NCI-H187 treated with DMSO at 0.1 percent for 48 hours (cell line): Measurements from ENCODE around the gene ARMC5.
"Not testable (repeated sequence)": the region's sequence is repeated elsewhere in the genome, so short reads cannot be mapped to it uniquely, and the experiment has no call there.

Experiments
- DNase-seq: peaks from one replicate; lab custom pipeline; 2025; lab: John Stamatoyannopoulos, UW

Gene ARMC5, protein sequence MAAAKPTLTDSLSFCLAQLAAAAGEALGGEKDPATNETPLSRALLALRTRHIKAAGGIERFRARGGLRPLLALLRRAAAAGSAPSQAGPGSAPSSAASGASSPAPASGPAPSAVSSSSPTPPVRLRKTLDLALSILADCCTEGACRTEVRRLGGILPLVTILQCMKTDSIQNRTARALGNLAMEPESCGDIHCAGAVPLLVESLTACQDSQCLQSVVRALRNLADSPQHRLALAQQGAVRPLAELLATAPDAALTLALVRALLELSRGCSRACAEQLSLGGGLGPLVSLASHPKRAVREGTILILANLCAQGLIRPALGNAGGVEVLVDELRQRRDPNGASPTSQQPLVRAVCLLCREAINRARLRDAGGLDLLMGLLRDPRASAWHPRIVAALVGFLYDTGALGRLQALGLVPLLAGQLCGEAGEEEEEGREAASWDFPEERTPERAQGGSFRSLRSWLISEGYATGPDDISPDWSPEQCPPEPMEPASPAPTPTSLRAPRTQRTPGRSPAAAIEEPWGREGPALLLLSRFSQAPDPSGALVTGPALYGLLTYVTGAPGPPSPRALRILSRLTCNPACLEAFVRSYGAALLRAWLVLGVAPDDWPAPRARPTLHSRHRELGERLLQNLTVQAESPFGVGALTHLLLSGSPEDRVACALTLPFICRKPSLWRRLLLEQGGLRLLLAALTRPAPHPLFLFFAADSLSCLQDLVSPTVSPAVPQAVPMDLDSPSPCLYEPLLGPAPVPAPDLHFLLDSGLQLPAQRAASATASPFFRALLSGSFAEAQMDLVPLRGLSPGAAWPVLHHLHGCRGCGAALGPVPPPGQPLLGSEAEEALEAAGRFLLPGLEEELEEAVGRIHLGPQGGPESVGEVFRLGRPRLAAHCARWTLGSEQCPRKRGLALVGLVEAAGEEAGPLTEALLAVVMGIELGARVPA

DNA sequence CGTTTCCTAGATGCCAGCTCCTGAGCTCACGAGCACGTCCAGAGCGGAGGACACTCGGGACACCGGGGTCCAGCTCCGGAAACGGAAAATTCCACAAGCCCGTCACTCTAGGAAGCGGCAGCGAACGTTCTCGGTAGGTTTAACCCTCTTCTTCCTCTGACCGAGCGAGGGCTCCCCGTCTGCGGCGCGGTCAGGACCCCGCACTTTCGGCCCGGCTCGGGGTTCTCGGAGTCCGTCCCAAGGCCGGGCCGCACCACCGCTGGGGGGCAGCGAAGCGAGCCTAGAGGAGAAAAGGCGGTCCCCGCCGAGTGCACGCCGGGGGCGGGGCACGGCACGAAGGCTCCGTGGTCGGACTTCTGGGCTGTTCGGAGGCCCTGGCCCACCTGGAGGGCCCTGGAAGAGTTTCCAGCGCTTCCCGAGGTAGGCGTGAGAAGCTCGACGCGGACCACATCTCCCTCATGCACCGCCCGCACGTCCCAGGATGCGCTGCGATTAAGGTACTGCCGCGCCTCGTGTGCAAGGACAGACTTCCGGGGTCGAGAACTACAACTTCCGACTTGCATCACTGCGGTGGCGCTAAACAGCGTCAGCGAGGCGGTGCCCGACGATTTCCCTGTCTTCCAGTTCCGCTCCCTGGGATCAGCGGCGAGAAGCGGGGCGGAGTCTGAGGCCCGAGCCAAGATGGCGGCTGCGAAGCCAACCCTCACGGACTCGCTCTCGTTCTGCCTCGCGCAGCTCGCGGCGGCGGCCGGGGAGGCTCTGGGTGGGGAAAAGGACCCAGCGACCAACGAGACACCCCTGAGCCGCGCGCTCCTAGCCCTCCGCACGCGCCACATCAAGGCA lies at the start of gene ARMC5:
Gene ARMC5, plus strand, starts transcription at position 658 of the 843 bp plus-strand sequence. Its CDS starts 24 bp downstream, at position 682.
- DNase-seq, result peak; percentile 74

- DNase-seq, result no peak
Measured at GRCh38 chr16:31410082-31410481, 49.2 kb upstream of the ARMC5 start.

- no peak for DNase-seq
Measured at GRCh38 chr16:31411024-31411844, 48.1 kb upstream of the ARMC5 start.

- DNase-seq, result no peak
Measured at GRCh38 chr16:31412750-31413149, 46.6 kb upstream of the ARMC5 start.

GRCh38 chr16:31413381-31413780 lies 45.9 kb upstream of the ARMC5 start:
- DNase-seq, result no peak

- DNase-seq, result no peak
Measured at GRCh38 chr16:31413943-31414342, 45.4 kb upstream of the ARMC5 start.

GRCh38 chr16:31414706-31415105 lies 44.6 kb upstream of the ARMC5 start:
- no peak for DNase-seq

DNA sequence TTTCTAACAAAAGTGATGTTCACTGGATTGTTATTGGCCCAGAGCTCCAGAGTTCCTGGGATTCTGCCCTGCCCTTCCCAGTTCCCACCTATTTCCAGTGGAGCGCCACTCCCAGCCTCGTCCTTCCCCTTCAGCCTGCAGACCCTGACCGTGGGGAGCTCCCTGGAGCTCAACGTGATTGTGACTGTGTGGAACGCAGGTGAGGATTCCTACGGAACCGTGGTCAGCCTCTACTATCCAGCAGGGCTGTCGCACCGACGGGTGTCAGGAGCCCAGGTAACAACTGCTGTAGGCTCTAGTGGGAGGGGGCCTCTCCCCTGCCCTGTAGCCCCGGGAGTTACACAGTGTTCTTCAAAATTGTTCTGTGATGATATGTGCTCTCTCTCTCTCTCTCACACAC lies 42.9 kb upstream of the ARMC5 start:
- DNase-seq, result no peak

DNA sequence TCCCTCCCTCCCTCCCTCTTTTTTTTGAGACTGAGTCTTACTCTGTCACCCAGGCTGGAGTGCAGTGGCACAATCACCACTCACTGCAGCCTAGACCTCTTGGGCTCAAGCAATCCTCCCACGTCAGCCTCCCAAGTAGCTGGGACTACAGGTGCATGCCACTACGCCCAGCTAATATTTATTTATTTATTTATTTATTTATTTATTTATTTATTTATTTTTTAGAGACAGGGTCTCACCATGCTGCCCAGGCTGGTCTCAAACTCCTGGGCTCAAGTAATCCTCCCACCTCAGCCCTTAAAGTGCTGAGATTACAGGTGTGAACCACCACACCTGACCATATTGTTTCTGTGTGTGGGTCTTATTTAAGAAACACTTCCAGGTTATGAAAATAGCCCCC lies 42.3 kb upstream of the ARMC5 start:
- not testable (repeated sequence) for DNase-seq

- no peak for DNase-seq
Measured at GRCh38 chr16:31417916-31418315, 41.4 kb upstream of the ARMC5 start.

DNA sequence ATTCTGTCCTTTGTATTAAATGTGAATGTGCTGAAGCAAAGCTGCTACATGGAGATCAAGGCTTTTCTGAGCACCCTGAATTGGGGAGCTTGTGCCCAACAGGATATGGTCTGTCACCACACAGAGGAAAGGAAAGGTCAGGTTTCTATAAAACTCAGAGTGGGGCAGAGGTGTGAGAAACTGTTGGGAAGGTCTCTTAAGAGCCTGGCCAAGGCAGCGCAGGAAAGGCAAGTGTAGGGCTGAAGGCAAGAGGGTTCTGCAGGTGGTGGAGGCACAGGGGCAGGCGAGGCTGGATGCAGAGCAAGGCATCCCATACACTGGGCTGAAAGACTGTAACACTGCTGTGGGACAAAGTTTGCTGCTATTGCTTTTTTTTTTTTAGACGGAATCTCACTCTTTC lies 39.3 kb upstream of the ARMC5 start:
- no peak for DNase-seq

- DNase-seq, result no peak
Measured at GRCh38 chr16:31421587-31421986, 37.7 kb upstream of the ARMC5 start.

- DNase-seq, result no peak
Measured at GRCh38 chr16:31423241-31423640, 36.1 kb upstream of the ARMC5 start.

DNA sequence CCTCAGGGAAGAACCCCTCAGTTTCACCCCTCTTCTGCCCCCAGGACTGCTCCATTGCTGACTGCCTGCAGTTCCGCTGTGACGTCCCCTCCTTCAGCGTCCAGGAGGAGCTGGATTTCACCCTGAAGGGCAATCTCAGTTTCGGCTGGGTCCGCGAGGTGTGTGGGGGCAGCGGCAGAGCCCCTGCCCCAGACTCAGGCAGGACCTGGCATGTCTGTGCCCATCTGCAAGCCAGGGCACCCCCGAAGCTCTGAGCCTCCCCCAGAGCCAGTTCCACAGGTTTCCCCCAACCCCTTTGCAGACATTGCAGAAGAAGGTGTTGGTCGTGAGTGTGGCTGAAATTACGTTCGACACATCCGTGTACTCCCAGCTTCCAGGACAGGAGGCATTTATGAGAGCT lies 35.5 kb upstream of the ARMC5 start:
- no peak for DNase-seq

DNA sequence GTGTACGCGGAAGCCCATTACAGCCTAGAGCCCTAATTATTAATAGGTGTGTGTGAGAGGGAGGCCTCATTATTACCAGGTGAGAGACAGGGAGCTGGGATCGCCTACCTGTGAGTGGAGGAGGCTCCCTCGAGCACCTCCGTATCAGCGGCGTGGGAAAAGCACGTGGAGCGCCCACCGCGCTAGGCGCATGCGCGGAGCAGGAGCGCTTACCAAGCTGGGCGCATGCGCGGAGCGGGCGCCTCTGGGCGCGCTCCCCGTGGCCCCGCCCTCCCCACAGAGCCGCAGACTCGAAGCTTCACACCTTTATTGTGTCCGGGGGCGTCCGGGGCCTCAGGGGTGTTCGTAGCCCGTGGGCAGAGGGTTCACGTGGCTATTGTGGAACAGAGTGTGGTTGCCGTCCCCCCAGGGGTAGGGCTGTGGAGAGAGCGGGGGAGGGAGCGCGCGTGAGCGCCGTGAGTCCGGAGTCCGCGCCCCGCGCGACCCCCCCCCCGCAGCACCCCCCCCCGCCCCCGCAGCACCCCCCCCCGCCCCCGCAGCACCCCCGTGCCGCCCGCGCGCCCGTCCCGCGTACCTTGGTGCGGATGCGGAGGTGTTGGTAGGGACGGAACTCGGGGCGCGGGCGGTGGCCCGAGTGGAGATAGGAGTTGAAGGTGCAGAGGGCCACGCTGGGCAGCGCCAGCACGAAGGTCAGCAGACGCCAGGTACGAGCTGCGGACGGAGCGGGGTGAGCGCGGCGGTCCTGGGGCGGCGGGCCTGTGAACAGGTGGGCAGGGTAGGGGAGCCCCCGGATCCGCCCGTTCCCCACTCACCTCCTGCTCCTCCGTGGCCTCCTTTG lies 31.6 kb upstream of the ARMC5 start:
- no peak for DNase-seq

DNA sequence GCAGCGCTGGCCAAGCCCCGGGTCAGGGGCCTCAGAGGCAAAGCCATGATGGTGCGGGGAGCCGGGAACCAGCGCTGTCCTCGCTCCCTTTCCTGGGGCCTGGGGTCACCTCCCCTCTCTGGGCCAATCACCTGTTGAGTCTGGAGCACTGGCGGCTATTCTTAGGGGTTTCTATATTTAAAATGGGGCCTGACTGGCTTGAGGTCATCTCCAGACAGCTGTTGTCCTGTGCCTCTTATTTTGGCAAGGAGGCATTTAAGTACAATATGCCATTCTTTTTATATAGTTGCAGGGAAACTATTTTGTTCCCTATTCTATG lies 31.1 kb upstream of the ARMC5 start, which contains the start of gene COX6A2:
Gene COX6A2, minus strand, starts transcription at position 82 of the 319 bp plus-strand sequence. Its CDS starts 35 bp downstream, at position 47.
- no peak for DNase-seq

DNA sequence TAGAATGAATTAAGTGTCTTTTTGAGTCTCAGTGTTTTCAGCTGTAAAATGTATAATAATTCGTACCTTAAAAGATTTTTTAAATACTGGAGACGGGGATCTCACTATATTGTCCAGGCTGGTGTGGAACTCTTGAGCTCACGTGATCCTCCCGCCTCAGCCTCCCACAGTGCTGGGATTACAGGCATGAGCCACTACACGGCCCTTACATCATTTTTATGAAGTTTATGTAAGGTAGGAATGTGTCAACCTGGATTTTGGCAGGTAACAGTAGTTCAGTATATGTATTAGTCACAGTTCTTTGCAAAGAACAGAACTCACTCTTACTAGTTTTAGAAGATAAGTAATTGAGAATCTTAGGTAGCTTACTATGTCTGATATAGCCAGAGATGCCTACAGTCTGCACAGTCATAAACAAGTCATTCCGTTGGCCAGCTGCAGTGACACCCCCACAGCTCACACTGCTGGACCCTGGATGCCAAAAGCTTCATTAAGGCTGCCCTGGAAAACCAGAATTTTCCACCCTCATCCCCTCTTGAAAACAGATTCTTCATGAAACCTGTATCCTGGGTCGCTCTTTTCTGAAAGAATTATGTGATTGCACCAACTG lies 30.6 kb upstream of the ARMC5 start:
- DNase-seq, result no peak

DNA sequence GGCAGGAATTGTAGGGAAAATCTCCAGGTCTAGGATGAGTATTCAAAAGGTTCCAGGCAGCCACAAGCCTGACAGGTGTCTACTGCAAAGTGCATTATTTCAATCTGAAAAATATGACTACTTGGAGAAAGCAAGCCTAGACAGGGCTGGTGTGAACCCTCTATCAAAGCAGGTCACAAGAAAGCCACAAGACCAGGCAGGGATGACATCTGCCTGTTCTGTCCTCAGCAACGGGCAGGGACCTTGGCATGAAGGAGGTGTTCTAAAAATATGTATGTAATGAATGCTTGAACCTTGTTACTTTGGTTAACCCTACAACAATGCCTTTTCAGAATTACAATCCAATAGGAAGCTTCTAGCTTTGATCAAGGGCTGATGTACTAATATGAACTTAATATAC lies 30.0 kb upstream of the ARMC5 start:
- no peak for DNase-seq

GRCh38 chr16:31429796-31430195 lies 29.5 kb upstream of the ARMC5 start:
- no peak for DNase-seq
